Neutrophil (primary cell): ENCODE results near the gene GSG1L.

ENCODE experiments used
- H3K27ac ChIP-seq: fragments of 200-600 bp; sonication (generic); 2 replicates; pipeline ENCODE4 v1.5.1; 2016; ENCODE audit warnings: mild to moderate bottlenecking, moderate library complexity
- H3K27me3 ChIP-seq: fragments of 200-600 bp; sonication (generic); 2 replicates; pipeline ENCODE4 v1.6.0; 2016; ENCODE audit warnings: mild to moderate bottlenecking
- H3K36me3 ChIP-seq: fragments of 200-600 bp; sonication (generic); 2 replicates; pipeline ENCODE4 v1.5.1; 2017
- H3K4me1 ChIP-seq, 2 experiments: fragments of 200-600 bp in 1 of 2; sonication (generic) in 1 of 2; 1 replicate in 1 of 2; 2 replicates in 1 of 2; pipeline versions ENCODE4 v1.5.1 to v1.6.1; 2013 to 2016; ENCODE audit warnings: low read depth in 1 of 2, low read length in 1 of 2, mild to moderate bottlenecking in 1 of 2, moderate library complexity in 1 of 2; ENCODE audit not compliant: control insufficient read depth in 1 of 2, insufficient read depth in 1 of 2
- H3K4me3 ChIP-seq, 2 experiments: fragments of 200-600 bp in 1 of 2; sonication (generic) in 1 of 2; 1 replicate in 1 of 2; 2 replicates in 1 of 2; pipeline ENCODE4 v1.5.1; 2013 to 2016; ENCODE audit warnings: low read depth in 1 of 2, low read length in 1 of 2, mild to moderate bottlenecking in 1 of 2, moderate library complexity in 1 of 2
- H3K9me3 ChIP-seq: fragments of 200-600 bp; sonication (generic); 2 replicates; pipeline ENCODE4 v1.5.1; 2016
- CTCF ChIP-seq: fragments of 200-600 bp; sonication (generic); IDR thresholded peaks from 2 replicates; pipeline ENCODE4 v1.5.1; 2016; ENCODE audit warnings: antibody characterized with exemption

GSG1L gene

GRCh38 chr16:27918755-27919154 is 144.8 kb downstream of the GSG1L start:
- H3K4me1 ChIP-seq = no peaks in the 10 kb centered on the region
- TF ChIP-seq CTCF = no peak
- no peaks in the 10 kb centered on the region for H3K9me3 ChIP-seq
- H3K36me3 ChIP-seq = no peaks in the 10 kb centered on the region
- no peak overlapping the region for H3K27ac ChIP-seq
- H3K4me3 ChIP-seq = no peak overlapping the region
- H3K27me3 ChIP-seq = peaks cover 42% of the 10 kb centered on the region

GRCh38 chr16:27917949-27918348 is 145.6 kb downstream of the GSG1L start:
- Histone ChIP-seq H3K4me1 (no peaks in the 10 kb centered on the region), H3K36me3 (no peaks in the 10 kb centered on the region), H3K4me3 (no peak overlapping the region), H3K27me3 (peaks cover 42% of the 10 kb centered on the region), H3K27ac (no peak overlapping the region), H3K9me3 (no peaks in the 10 kb centered on the region)
- TF ChIP-seq CTCF = no peak

- Histone ChIP-seq H3K27ac (no peak overlapping the region), H3K4me1 (no peaks in the 10 kb centered on the region), H3K27me3 (peaks cover 5% of the 10 kb centered on the region), H3K9me3 (no peaks in the 10 kb centered on the region), H3K4me3 (no peak overlapping the region), H3K36me3 (no peaks in the 10 kb centered on the region)
- TF ChIP-seq CTCF = no peak
Measured at GRCh38 chr16:27911486-27911885, 152.0 kb downstream of the GSG1L start.

GRCh38 chr16:27907457-27907972 is 156.0 kb downstream of the GSG1L start:
- TF ChIP-seq CTCF = no peak
- Histone ChIP-seq H3K27ac (no peak overlapping the region), H3K27me3 (no peaks in the 10 kb centered on the region), H3K4me3 (no peak overlapping the region), H3K4me1 (no peaks in the 10 kb centered on the region), H3K9me3 (no peaks in the 10 kb centered on the region), H3K36me3 (no peaks in the 10 kb centered on the region)

GRCh38 chr16:27906883-27907282 is 156.6 kb downstream of the GSG1L start:
- TF ChIP-seq CTCF = no peak
- Histone ChIP-seq H3K27me3 (no peaks in the 10 kb centered on the region), H3K36me3 (no peaks in the 10 kb centered on the region), H3K27ac (no peak overlapping the region), H3K4me3 (no peak overlapping the region), H3K4me1 (no peaks in the 10 kb centered on the region), H3K9me3 (no peaks in the 10 kb centered on the region)
